K562 (cell line): Measurements from ENCODE around the gene SYNJ2. TPM values are rescaled to one million over a fixed set of nuclear protein-coding genes. Genes with fewer than 3 reads are reported as not detected.

ENCODE experiments used
- ATAC-seq: fragments of 200-7000 bp; cut with Tn5 transposase; 3 replicates; pipeline ENCODE4 v1.9.1; 2020; ENCODE audit warnings: moderate library complexity
- BruUV-seq: library from RNA; stranded (reverse); fragments of 400-500 nt; replicated peaks from 2 replicates; lab custom pipeline; 2021; lab: Mats Ljungman, UMichigan
- CTCF ChIA-PET: fragments of 300-600 bp; formaldehyde crosslinking; extraction: SDS; loops from one replicate; lab custom pipeline; 2021; ENCODE audit warnings: low intra/inter-chr PET ratio; lab: Yijun Ruan, JAX
- POLR2A ChIA-PET: fragments of 300-600, 350-650 bp; sonication (Branson Sonifier 250); formaldehyde crosslinking; extraction: SDS; loops from one replicate; lab custom pipeline; 2021; ENCODE audit warnings: antibody characterized with exemption, inconsistent platforms; lab: Yijun Ruan, JAX
- DNase-seq, 4 experiments: peaks; one replicate each; pipeline versions ENCODE4 v3.0.0 to v3.0.0-alpha.2; 2011 to 2018; ENCODE audit warnings: low spot score in 3 of 4, mixed read lengths in 3 of 4; ENCODE audit errors: extremely low read depth in 1 of 4
- FAIRE-seq: peaks from 2 replicates; lab custom pipeline; 2011; peaks lifted over from hg19 to GRCh38; lab: Jason Lieb, UNC
- H2AFZ ChIP-seq: 2 replicates; pipeline ENCODE4 v1.6.0; 2011; ENCODE audit warnings: low read depth, low read length, control low read depth, inconsistent platforms
- H3K27ac ChIP-seq: fragments of 200-600 bp; 3 replicates; pipeline ENCODE4 v1.8.0; 2011; ENCODE audit warnings: low read depth, mild to moderate bottlenecking, control low read depth, inconsistent platforms, low read length, moderate library complexity, mixed read lengths; ENCODE audit errors: extremely low read depth
- H3K27me3 ChIP-seq, 2 experiments: fragments of 300-600 bp in 1 of 2; 2 replicates in 1 of 2; 3 replicates in 1 of 2; pipeline versions ENCODE4 v1.6.0 to v1.8.0; 2011; ENCODE audit warnings: inconsistent platforms in 2 of 2, low read length in 2 of 2, mild to moderate bottlenecking in 1 of 2, mixed read lengths in 1 of 2, moderate library complexity in 1 of 2; ENCODE audit not compliant: control insufficient read depth in 2 of 2, insufficient read depth in 2 of 2
- H3K36me3 ChIP-seq: fragments of 300-600 bp; 3 replicates; pipeline ENCODE4 v1.8.0; 2011; ENCODE audit warnings: mild to moderate bottlenecking, low read length, inconsistent platforms; ENCODE audit not compliant: control insufficient read depth, insufficient read depth
- H3K4me1 ChIP-seq, 2 experiments: fragments of 200-600 bp in 1 of 2; replicated peaks in 1 of 2; 2 replicates in 1 of 2; 3 replicates in 1 of 2; pipeline versions ENCODE4 v1.5.1 to v1.8.0; 2011; ENCODE audit warnings: inconsistent platforms in 2 of 2, low read length in 2 of 2, mild to moderate bottlenecking in 1 of 2, mixed read lengths in 1 of 2, moderate library complexity in 1 of 2; ENCODE audit not compliant: control insufficient read depth in 2 of 2, insufficient read depth in 2 of 2
- H3K4me2 ChIP-seq: 2 replicates; pipeline ENCODE4 v1.6.1; 2011; ENCODE audit warnings: low read length, control low read depth, inconsistent platforms, mixed read lengths; ENCODE audit not compliant: insufficient read depth
- H3K4me3 ChIP-seq: fragments of 200-600 bp; sonication (generic), shearing (Covaris generic); 2 replicates; pipeline ENCODE4 v1.5.1; 2016; ENCODE audit warnings: control low read depth, inconsistent platforms
- H3K79me2 ChIP-seq: fragments of 200-600 bp; 3 replicates; pipeline ENCODE4 v1.8.0; 2011; ENCODE audit warnings: low read length, inconsistent platforms; ENCODE audit not compliant: control insufficient read depth, insufficient read depth
- H3K9ac ChIP-seq, 2 experiments: 2 replicates each; pipeline versions ENCODE4 v1.6.0 to v1.6.1; 2011; ENCODE audit warnings: low read depth in 2 of 2, low read length in 2 of 2, control low read depth in 1 of 2, inconsistent platforms in 1 of 2, mild to moderate bottlenecking in 1 of 2, mixed read lengths in 1 of 2; ENCODE audit not compliant: insufficient read depth in 1 of 2
- H3K9me1 ChIP-seq: one replicate; pipeline ENCODE4 v1.6.0; 2011; ENCODE audit warnings: inconsistent platforms, mild to moderate bottlenecking, low read length, moderate library complexity; ENCODE audit not compliant: control insufficient read depth, insufficient read depth
- H3K9me3 ChIP-seq: replicated peaks from 2 replicates; pipeline ENCODE4 v1.5.1; 2011; ENCODE audit warnings: low read depth, low read length, inconsistent platforms; ENCODE audit not compliant: control insufficient read depth, insufficient read depth
- H4K20me1 ChIP-seq: replicated peaks from 2 replicates; pipeline ENCODE4 v1.6.1; 2011; ENCODE audit warnings: low read length, inconsistent platforms, mixed read lengths; ENCODE audit not compliant: control insufficient read depth, insufficient read depth
- CHD7 ChIP-seq: fragments of 200-600 bp; sonication (generic); IDR thresholded peaks from one replicate; pipeline ENCODE4 v1.6.1; 2012; ENCODE audit warnings: mild to moderate bottlenecking, low read depth, low read length, inconsistent platforms
- ZNF239 ChIP-seq: fragments of 250-450 bp; sonication (Bioruptor Pico); IDR thresholded peaks from 2 replicates; pipeline ENCODE4 v1.4.0; 2020; ENCODE audit warnings: mild to moderate bottlenecking
- WGBS: fragments of 100-300 bp; shearing (Covaris generic); methylation state at CpG from one replicate; pipeline ENCODE4 v1.1.6; 2016; ENCODE audit warnings: low coverage, mixed read lengths; ENCODE audit not compliant: insufficient coverage; ENCODE audit errors: missing lambda C conversion rate; 5-methylcytosine and 5-hydroxymethylcytosine counted together
- in situ Hi-C: fragments of 300-500 bp; cut with MboI; formaldehyde crosslinking; loops from 4 replicates; pipeline ENCODE4 v1.15.0; 2018; ENCODE audit warnings: inconsistent platforms, mixed read lengths
- intact Hi-C: fragments of 100-400 bp; cut with micrococcal nuclease; formaldehyde crosslinking; loops from 2 replicates; pipeline ENCODE4 v1.14.2; 2022
- polyA plus RNA-seq, 8 experiments: library from polyadenylated mRNA; depleted of rRNA in 4 of 8; stranded (reverse) in 5 of 8; unstranded in 3 of 8; fragments of >200 nt; fragmentation: Nextera tagmentation in 2 of 8; fragmentation: Illumina TruSeq in 1 of 8; extraction: Ambion mirVana in 2 of 8; extraction: Trizol in 1 of 8; gene quantifications; 2 replicates each; pipeline versions ENCODE4 v1.2.1 to v1.2.3, GENCODE V29; 2011 to 2014; ENCODE audit warnings: inconsistent platforms in 1 of 8, missing spikeins in 1 of 8
- total RNA-seq, 7 experiments: library from RNA; depleted of rRNA in 6 of 7; stranded (reverse); fragments of >200 nt in 6 of 7; fragmentation: Illumina TruSeq in 2 of 7; extraction: Trizol in 2 of 7; gene quantifications; 2 replicates each; pipeline versions ENCODE4 v1.2.1 to v1.2.3, GENCODE V29; 2011 to 2021; ENCODE audit warnings: low replicate concordance in 1 of 7

Gene SYNJ2
- total and polyA plus RNA-seq, 9 of the 15 experiments (the other 6 are each of a cell fraction or from before 2014, with no cell fraction given), result 3.0 to 27.7 (median 17.8) TPM

GRCh38 chr6:158011980-158012566 is 30.4 kb downstream of the SYNJ2 start:
- H3K36me3 ChIP-seq, result no peaks in the 10 kb centered on the region; the same call in 2 of the 3 replicates
- in situ Hi-C loops (no loop called here), intact Hi-C loops (no loop called here)
- ChIA-PET POLR2A (interaction anchor here (0.7 to 2.0 kb wide), 3 partner anchors 13 to 33 kb away, joined by 3 to 5 read pairs (median 3); no protein-coding TSS in a partner anchor), CTCF (no interaction called here)
- H3K4me1 ChIP-seq, result peaks cover 26 to 30% of the 10 kb centered on the region in 2 experiments
- peaks cover 3% of the 10 kb centered on the region for H3K9me1 ChIP-seq
- no peak overlapping the region for H2AFZ ChIP-seq
- H3K4me3 ChIP-seq, result no peak overlapping the region
- no peak overlapping the region for H3K27ac ChIP-seq
- H3K4me2 ChIP-seq, result no peak overlapping the region
- FAIRE-seq (no peak), DNase-seq (no peak), ATAC-seq (no peak)
- H3K9me3 ChIP-seq, result no peaks in the 10 kb centered on the region
- peaks cover 14% of the 10 kb centered on the region; the same call in 1 of the 2 replicates for H4K20me1 ChIP-seq
- TF ChIP-seq ZNF239 (CRISPR knock-in tag), result peak; percentile 80
- no peak for TF ChIP-seq CHD7
- WGBS, result 85% methylated on average over 7 of the region's 7 CpGs
- peaks cover 50% of the 10 kb centered on the region for H3K79me2 ChIP-seq
- no TSS peak for BruUV-seq
- H3K27me3 ChIP-seq, result no peaks in the 10 kb centered on the region
- H3K9ac ChIP-seq, result no peak overlapping the region
